ENCODE results near the gene SHISAL2A. TPM values are rescaled to one million over a fixed set of nuclear protein-coding genes. Genes with fewer than 3 reads are reported as not detected.

The SHISAL2A gene
- total and polyA plus RNA-seq, 2 of the 4 experiments (the other 2 are of a cell fraction): not detected

DNA sequence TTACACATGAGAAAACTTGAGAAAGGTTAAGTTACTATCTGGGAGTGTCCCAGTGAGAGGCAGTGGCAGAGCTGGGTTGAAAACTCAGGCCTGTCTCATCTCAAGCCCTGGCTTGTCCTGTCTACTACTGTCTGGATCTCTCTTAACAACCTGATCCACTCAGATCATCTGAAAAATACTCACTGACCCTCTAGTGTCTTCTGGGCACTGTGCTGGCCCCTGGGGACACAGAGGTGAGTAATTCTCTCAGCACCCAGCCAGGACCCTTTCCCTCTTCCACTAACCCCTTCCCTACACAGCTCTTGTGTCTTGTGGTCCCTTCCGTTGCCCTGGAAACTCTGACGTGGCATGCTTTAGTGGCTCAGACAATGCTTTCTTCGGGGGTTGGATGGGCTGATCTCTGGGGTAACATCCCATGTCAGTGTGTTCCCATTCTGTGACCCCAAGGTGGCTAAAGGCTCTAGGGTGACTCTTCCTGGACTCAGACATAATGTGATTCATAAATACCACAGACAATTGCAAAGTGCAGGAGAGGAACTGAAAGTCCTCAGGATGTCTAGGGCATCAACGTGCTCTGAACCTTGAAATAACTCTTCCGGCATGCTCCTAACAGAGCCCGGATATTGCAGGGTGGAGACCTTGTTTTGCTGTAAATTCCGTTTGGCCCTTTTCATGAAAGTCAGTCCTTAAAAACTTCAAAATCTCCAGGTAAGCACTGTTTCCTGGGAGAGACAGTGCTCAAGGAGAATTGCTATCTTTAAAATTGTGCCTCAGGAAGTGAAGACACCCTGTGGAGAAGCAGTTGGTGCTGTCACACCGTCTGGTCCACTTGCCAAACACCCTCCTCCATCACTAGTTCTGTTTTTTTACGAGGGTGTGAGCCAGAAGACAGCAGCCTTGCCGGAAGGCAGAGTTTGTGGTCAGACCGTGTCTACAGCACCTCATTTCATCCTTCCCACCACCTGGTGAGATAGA lies 4.0 kb downstream of the SHISAL2A start (continued):
- TF ChIP-seq BHLHE40 (IDR thresholded peaks at IDR 0.05; ENCODE audit: low read depth, low read length) (no peak), FOS (IDR thresholded peaks at IDR 0.05; ENCODE audit: low read depth, low read length) (no peak)

DNA sequence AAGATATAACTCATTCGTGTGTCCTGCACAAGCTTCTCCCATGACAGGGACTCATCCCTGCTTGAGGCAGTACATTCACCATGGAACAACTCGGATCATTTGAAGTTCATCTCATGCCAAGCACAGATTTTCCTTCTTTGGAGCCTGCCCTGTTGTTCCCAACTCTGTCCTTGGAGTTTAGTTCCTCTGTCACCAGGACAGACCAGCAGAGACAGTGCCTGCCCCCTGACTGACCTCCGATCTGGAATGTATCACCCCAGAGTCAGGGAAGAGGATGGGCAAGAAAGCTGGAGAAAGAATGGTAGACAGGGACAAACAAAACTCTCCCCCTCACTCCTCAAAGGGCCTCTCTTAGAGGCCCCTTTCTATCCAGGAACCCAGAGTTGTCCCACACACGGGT lies 5.0 kb downstream of the SHISAL2A start:
- POLR2A ChIA-PET (ENCODE audit: unreplicated experiment): no interaction called here
- H3K9me3 ChIP-seq (ENCODE audit: control insufficient read depth, insufficient read depth, low read length): peaks cover 7% of the 10 kb centered on the region; the same call in 1 of the 2 replicates
- no peak overlapping the region for H3K4me3 ChIP-seq (ENCODE audit: insufficient read depth, low read depth, low read length)
- peak overlapping the region; percentile 35 for H2AFZ ChIP-seq (replicated peaks; ENCODE audit: low read length, poor library complexity)
- H2BK5ac ChIP-seq (ENCODE audit: low read depth, low read length, poor library complexity, severe bottlenecking): no peak overlapping the region
- no peak overlapping the region for H3K4me2 ChIP-seq (ENCODE audit: low read depth, low read length)
- H2BK120ac ChIP-seq (ENCODE audit: low read depth, low read length): no peak overlapping the region
- ATAC-seq (ENCODE audit: low read depth) (no peak), DNase-seq (no peak)
- TF ChIP-seq MAZ (IDR thresholded peaks at IDR 0.05; ENCODE audit: borderline replicate concordance, low read depth, low read length): no peak
- TF ChIP-seq BHLHE40 (IDR thresholded peaks at IDR 0.05; ENCODE audit: low read depth, low read length): no peak
- no peak for TF ChIP-seq MXI1 (IDR thresholded peaks at IDR 0.05; ENCODE audit: borderline replicate concordance, low read depth, low read length)
- TF ChIP-seq, protein P1, sequence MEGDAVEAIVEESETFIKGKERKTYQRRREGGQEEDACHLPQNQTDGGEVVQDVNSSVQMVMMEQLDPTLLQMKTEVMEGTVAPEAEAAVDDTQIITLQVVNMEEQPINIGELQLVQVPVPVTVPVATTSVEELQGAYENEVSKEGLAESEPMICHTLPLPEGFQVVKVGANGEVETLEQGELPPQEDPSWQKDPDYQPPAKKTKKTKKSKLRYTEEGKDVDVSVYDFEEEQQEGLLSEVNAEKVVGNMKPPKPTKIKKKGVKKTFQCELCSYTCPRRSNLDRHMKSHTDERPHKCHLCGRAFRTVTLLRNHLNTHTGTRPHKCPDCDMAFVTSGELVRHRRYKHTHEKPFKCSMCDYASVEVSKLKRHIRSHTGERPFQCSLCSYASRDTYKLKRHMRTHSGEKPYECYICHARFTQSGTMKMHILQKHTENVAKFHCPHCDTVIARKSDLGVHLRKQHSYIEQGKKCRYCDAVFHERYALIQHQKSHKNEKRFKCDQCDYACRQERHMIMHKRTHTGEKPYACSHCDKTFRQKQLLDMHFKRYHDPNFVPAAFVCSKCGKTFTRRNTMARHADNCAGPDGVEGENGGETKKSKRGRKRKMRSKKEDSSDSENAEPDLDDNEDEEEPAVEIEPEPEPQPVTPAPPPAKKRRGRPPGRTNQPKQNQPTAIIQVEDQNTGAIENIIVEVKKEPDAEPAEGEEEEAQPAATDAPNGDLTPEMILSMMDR (conservative IDR thresholded peaks at IDR 0.05; ENCODE audit: low read depth, low read length): no peak
- no peak for TF ChIP-seq CHD1 (IDR thresholded peaks at IDR 0.05; ENCODE audit: low read depth, low read length)
- TF ChIP-seq FOS (IDR thresholded peaks at IDR 0.05; ENCODE audit: low read depth, low read length): no peak
- no peak for TF ChIP-seq RCOR1 (IDR thresholded peaks at IDR 0.05; ENCODE audit: insufficient replicate concordance, low read length)
- no peak for TF ChIP-seq SMC3 (IDR thresholded peaks at IDR 0.05; ENCODE audit: low read depth, low read length)
- TF ChIP-seq RAD21 (IDR thresholded peaks at IDR 0.05; ENCODE audit: low read length): no peak
- BruUV-seq (replicated peaks): no TSS peak
- peaks cover 33% of the 10 kb centered on the region for H3K27me3 ChIP-seq (ENCODE audit: control insufficient read depth, insufficient read depth, low read length)
- no peaks in the 10 kb centered on the region for H3K79me1 ChIP-seq (ENCODE audit: low read depth in 1 of 2, low read length in 2 of 2)
- H3K4me1 ChIP-seq (ENCODE audit: control insufficient read depth, insufficient read depth, low read length): no peaks in the 10 kb centered on the region; the same call in 1 of the 2 replicates
- WGBS, 2 experiments (ENCODE audit: extremely low coverage in 2 of 2, insufficient read length in 1 of 2): no CpG with 5 or more reads among the region's 4 CpGs
- no peak overlapping the region for H3K27ac ChIP-seq (ENCODE audit: insufficient read depth, low read length)
- no peaks in the 10 kb centered on the region; the same call in 1 of the 2 replicates for H4K20me1 ChIP-seq (ENCODE audit: insufficient read depth, low read length)
- no peak overlapping the region for H3K18ac ChIP-seq (ENCODE audit: low read depth, low read length)
- H3K9ac ChIP-seq (ENCODE audit: low read depth, low read length): no peak overlapping the region
- intact Hi-C loops (cut with micrococcal nuclease): no loop called here
- no peak overlapping the region for H4K5ac ChIP-seq (ENCODE audit: low read depth, low read length)
- 0 out of 2 replicates have a peak, but pooled peaks cover 2% of the 10 kb centered on the region for H3K9me1 ChIP-seq (ENCODE audit: insufficient read depth, low read length)
- no peak overlapping the region for H2BK15ac ChIP-seq (ENCODE audit: low read depth, low read length)
- H3K56ac ChIP-seq (ENCODE audit: extremely low read depth, insufficient read depth, low read length): no peak overlapping the region
- H4K91ac ChIP-seq (ENCODE audit: insufficient read depth, low read depth, low read length): no peak overlapping the region
- no peak overlapping the region; the same call in 1 of the 2 replicates for H3K23ac ChIP-seq (ENCODE audit: low read depth, low read length)
- dilution Hi-C loops (cut with HindIII; ENCODE audit: low sequenced_read_pairs, unreplicated experiment): no loop called here
- CTCF ChIA-PET: no interaction called here
- no peak overlapping the region for H2AK5ac ChIP-seq (ENCODE audit: low read depth, low read length)
- no peak overlapping the region for H4K8ac ChIP-seq (ENCODE audit: low read depth in 2 of 2, low read length in 2 of 2)
- no peak overlapping the region for H3K14ac ChIP-seq (replicated peaks; ENCODE audit: low read depth, low read length)
- no peak overlapping the region for H2AK9ac ChIP-seq (replicated peaks; ENCODE audit: low read depth, low read length, poor library complexity)
- no peaks in the 10 kb centered on the region for H3K36me3 ChIP-seq (ENCODE audit: control insufficient read depth, insufficient read depth, low read length)
- in situ Hi-C loops (cut with MboI; ENCODE audit: low sequenced_read_pairs): no loop called here
- H3K4ac ChIP-seq (ENCODE audit: low read depth, low read length): no peak overlapping the region
- no peak overlapping the region for H2BK20ac ChIP-seq (ENCODE audit: low read depth, low read length)
